Melanocyte of skin (primary cell): ENCODE results near the gene CHKA. TPM values are rescaled to one million over a fixed set of nuclear protein-coding genes. Genes with fewer than 3 reads are reported as not detected.

Experiments
- small RNA-seq, 2 donors: library from RNA; depleted of rRNA; stranded (forward); fragments of <200 nt; gene quantifications; one replicate each; pipeline ENCODE3, GENCODE V24; 2012
- total RNA-seq, 2 donors: library from RNA; depleted of rRNA; stranded (reverse); fragments of >200 nt; gene quantifications; 2 replicates each; pipeline ENCODE4 v1.2.3, GENCODE V29; 2012

CHKA gene
- 10 to 100 TPM; 35.3 to 36.5 TPM for total RNA-seq

DNA sequence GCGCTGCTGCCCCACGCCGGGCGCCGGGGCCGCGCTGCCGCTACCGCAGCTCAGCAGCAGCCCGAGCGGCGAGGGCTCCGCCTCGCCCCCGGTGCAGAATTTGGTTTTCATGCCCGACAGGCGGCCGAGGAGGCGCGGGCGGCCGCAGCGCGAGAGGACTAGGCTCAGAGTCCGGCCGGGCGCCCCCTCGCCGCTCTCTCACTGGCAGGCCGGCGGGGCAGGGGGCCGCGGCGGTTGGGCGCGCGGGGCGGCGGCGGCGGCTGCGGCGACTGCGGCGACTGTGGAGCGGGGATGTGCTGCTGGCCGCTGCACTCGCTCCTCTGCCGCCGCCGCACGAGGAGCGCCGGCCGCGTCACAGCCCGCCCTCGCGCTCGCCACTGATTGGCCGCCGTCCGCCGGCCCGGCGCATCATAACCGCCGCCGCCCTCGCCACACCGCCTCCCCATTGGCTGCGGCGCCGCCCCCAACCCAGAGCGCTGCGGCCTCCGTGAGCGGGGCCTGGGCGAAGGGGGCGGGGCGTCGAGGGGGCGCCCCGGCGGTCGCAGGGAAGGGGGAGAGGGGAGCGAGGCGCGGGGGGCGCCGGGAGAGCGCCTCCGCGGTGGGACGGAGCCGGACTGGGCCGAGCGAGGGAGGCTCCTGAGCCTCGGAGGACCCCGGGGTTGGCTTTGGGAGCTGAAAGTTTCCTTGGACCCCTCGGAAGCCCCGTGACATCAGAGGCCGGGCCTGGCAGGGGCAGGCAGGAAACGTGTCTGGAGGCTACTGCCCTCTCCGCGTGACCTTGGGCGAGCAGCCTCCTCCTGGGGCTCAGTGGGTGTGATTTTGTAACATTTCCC lies at the start of gene CHKA:
TSS of gene CHKA (minus strand) at position 322 of the 833 bp plus-strand sequence. CDS start at position 111, 211 bp downstream.

DNA sequence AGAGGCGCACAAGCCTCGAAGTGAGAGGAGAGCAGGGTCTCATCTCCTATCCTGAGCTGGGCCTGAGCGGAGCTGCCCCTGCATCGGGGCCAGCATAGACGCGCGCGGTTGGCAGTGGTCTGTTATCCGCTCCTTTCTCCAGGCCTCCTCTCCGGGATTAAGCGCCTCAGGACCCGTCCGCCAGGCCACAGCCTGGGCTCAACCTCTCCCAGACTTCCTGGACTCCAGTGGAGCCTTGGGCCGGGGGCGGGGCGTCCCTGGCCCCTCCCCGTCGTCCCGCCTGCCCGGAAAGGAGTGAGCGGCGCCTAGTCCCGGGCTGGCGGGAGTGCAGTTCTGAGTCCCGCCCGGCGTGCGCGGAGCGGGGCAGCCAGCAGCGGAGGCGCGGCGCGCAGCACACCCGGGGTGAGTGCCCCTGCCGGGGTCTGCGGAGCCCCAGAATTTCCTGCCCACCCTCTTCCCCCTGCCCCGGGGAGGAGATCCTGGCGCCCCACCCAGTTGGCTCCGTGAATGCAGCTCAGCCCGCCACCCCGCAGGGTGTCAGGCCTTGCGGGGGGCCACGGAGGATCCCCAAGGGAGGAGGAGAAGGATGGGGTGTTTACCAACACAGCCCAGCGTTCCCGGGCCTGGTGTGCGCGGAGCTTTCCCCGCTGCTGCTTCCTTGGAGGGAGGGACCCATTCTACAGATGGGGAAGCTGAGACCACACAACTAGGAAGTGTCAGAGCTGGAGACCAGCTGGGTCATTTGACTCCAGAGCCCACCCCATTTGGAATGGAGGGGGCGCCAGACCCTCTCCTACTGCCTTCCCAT lies 82.3 kb downstream of the CHKA start, which contains the start of gene TCIRG1:
TSS of gene TCIRG1 (plus strand) at position 308 of the 808 bp plus-strand sequence. CDS start 2,247 bp downstream, outside the sequence.

DNA sequence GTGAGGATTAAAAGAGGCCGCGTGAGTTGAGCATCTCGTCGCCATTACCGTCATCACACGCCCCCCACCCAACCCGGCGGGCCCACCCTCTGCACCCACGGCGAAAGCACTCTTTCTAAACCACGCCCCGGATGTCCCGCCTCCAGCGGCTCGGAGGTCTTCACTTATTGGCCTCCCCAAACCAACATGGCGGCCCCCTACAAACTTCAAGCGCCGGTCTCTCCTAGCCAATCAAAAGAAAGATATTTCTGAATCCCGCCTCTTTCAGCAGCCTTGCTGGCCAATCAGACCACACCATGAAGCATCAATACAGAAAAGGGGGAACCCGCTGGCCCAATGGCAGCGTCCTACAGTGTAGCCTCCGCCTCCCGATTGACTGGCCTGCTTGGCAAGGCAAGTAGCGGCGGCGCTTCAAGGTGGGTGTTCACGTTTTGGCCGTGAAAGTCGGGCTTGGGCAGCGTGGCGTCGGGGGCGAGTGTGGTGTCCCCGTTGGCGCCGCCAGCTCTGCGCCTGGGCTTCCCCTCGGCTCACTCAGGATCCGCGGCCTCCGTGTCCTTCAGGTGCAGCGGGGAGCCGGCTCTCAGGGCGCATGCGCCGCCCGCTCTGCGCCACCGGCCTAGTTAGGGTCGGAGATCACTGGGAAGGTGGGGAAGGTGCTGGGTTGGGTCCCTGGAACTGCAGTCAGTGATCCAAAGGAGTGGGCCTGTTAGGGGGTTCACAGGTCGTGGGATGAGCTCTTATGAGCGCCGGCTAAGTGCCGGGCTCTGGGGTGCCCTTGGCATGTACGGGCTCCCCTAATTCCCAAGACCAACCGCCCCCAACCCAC lies 90.7 kb downstream of the CHKA start, which contains the start of gene NDUFS8:
TSS of gene NDUFS8 (plus strand) at position 364 of the 826 bp plus-strand sequence. CDS start 1,471 bp downstream, outside the sequence.

DNA sequence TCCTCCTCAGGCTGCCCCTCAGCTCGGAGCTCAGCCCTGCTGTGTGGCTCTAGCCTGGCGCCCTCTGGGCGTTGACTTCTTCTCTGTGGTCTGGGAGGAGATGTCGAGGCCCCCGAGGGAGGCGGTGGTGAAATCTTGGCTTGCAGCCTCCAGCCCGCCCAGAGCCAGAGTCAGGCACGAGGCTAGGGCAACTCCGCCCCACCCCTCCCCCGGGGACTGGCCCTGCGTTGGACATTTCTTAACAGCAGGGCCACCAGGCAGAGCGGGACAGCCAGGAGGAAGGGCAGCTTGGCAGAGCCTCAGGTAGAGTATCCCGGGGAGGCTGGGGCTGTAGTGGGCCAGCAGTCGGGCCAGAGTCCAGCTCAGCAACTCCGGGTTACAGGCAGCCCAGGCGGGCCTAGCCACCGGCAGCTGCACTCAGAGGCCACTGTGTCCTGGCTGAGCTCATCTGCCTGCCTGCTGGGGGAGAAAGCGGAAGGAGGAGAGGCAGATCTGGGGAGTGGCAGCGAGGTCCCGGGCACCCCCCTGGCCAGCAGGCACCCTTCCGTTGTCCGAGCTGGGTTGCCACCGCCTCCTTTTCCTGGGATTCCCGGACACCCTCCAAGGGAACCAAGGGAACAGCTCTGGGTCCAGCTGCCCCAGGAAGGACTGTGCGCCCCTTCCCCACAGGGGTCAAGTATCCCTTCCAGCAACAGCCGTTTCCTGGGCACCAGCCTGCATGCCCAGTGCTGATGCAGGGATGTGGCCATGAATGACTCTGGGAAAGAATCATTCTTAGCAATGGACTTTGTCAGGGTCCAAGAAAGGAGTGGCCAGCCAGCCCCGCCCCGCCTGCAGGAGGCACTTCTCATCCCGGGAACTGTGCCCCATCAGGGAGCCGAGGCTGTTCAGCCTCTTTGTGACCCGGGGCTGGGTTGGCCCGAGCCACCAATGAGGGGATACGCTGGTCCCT lies 110.8 kb downstream of the CHKA start, which contains the start of gene ALDH3B1:
TSS of gene ALDH3B1 (plus strand) at position 238 of the 952 bp plus-strand sequence. CDS start 4,971 bp downstream, outside the sequence.

DNA sequence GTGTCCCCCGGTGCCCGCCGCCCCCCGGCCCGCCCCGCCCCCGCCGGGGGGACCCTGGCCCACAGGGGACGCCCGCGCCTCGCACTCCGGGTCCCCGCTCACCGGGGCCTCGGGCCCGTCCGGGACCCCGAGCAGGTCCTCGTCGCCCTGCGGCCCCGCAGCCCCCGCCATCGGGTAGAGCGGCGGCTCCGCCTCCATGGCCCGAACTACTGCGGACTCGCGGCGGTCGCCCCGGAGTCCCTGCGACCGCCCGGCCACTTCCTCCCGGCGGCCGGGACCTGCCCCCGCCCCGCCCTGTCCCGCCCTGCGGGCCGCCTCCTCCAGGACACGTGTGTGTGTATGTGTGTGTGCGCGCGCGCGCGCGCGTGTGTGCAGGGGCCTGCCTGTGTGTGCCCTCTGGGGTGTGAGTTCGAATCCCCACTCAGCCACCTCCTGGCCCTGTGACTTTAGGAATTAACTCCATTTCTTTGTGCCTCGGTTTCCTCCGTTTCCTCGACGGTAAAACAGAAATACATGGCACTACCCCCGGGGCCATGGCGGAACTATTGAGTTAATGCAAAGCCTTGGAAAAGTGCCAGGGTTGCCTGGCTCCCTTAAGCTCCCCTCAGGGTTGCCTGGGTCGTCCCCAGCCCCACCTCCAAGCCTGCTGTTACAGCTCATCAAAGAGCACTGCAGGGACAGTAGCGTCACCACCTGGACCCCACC lies 117.2 kb downstream of the CHKA start, which contains the start of gene UNC93B1:
TSS of gene UNC93B1 (minus strand) at position 252 of the 705 bp plus-strand sequence. CDS start at position 198, 54 bp downstream.

Small RNA genes lying within 50 kb of the gene (small RNA-seq; reads per million reads assigned to genes)
- 0 to 0.06 reads per million in 2 donors for gene MIR6753

Other genes starting within 250 kb of the CHKA start
- 10 to 100 TPM; 68.5 to 98.6 TPM for gene UNC93B1, start 117.3 kb downstream of the CHKA start, total RNA-seq
- 10 to 100 TPM in 1 of 2 donors, 1 to 10 TPM in 1; 6.7 to 11.4 TPM for gene ALDH3B1, start 111.1 kb downstream of the CHKA start, total RNA-seq
- 100 to 1,000 TPM; 122 to 138 TPM for gene NDUFS8, start 90.7 kb downstream of the CHKA start, total RNA-seq
- gene TCIRG1, start 82.4 kb downstream of the CHKA start, total RNA-seq, result 10 to 100 TPM; 36.1 to 50.3 TPM
- 10 to 100 TPM; 16.0 to 17.6 TPM for gene KMT5B, start 91.9 kb upstream of the CHKA start, total RNA-seq
- 10 to 100 TPM; 86.4 to 88.2 TPM for gene C11orf24, start 150.6 kb upstream of the CHKA start, total RNA-seq
- gene LRP5, start 191.2 kb upstream of the CHKA start, total RNA-seq, result 10 to 100 TPM; 11.0 to 23.0 TPM